ENCODE data around the gene SCYGR2.

Gene SCYGR2

GRCh38 chr2:227629435-227629834, 30.7 kb downstream of the SCYGR2 start:
- DNase-seq (ENCODE audit: low spot score): no peak
- no peak for TF ChIP-seq CTCF (IDR thresholded peaks at IDR 0.05)
- Histone ChIP-seq H3K4me3 (no peak overlapping the region), H3K27ac (no peak overlapping the region)

GRCh38 chr2:227630322-227630721, 31.6 kb downstream of the SCYGR2 start:
- no peak for TF ChIP-seq CTCF (IDR thresholded peaks at IDR 0.05)
- H3K27ac ChIP-seq: no peak overlapping the region
- DNase-seq (ENCODE audit: low spot score): no peak

GRCh38 chr2:227632827-227633226, 34.1 kb downstream of the SCYGR2 start:
- Histone ChIP-seq H3K4me3 (no peak overlapping the region), H3K27ac (no peak overlapping the region)
- TF ChIP-seq CTCF (IDR thresholded peaks at IDR 0.05): no peak
- DNase-seq (ENCODE audit: low spot score): no peak

More at GRCh38 chr2:227630322-227630721, 31.6 kb downstream of the SCYGR2 start:
- no peak overlapping the region for H3K4me3 ChIP-seq

GRCh38 chr2:227634201-227634600, 35.5 kb downstream of the SCYGR2 start:
- no peak overlapping the region for H3K4me3 ChIP-seq
- no peak for TF ChIP-seq CTCF (IDR thresholded peaks at IDR 0.05)
- no peak overlapping the region for H3K27ac ChIP-seq
- no peak for DNase-seq (ENCODE audit: low spot score)

GRCh38 chr2:227642656-227643055, 44.0 kb downstream of the SCYGR2 start:
- TF ChIP-seq CTCF (IDR thresholded peaks at IDR 0.05): no peak
- no peak overlapping the region for H3K27ac ChIP-seq
- no peak for DNase-seq (ENCODE audit: low spot score)
- no peak overlapping the region for H3K4me3 ChIP-seq

- H3K27ac ChIP-seq: no peak overlapping the region
- TF ChIP-seq CTCF (IDR thresholded peaks at IDR 0.05): no peak
- DNase-seq (ENCODE audit: low spot score): no peak
- H3K4me3 ChIP-seq: no peak overlapping the region
Measured at GRCh38 chr2:227643990-227644551, 45.4 kb downstream of the SCYGR2 start.
